B cell (primary cell): Measurements from ENCODE around the gene TFCP2L1.

ENCODE experiments used
- EZH2 ChIP-seq: IDR thresholded peaks from 2 replicates; pipeline ENCODE4 v1.6.1; 2012; ENCODE audit warnings: borderline replicate concordance, low read depth, mild to moderate bottlenecking, moderate library complexity, low read length; ENCODE audit not compliant: insufficient read depth, poor library complexity, severe bottlenecking
- TF ChIP-seq, protein P1 (sequence below): fragments of 200-600 bp; IDR thresholded peaks from one replicate; pipeline ENCODE4 v1.8.0; 2022; ENCODE audit warnings: antibody characterized with exemption, mild to moderate bottlenecking

DNA sequence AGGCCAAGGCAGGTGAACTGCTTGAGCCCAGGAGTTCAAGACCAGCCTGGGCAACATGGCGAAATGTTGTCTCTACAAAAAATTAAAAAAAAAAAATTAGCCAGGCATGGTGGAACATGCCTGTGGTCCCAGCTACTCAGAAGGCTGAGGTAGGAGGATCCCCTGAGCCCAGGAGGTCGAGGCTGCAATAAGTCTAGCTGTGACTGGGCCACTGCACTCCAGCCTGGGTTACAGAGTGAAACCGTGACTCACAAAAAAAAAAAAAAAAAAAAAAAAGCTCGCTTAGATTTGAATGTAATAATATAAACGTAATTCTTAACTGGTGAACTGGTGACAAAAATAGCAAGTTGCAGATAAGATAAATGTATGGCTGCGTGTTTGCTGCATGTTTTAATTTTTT, 56.5 kb downstream of the TFCP2L1 start:
- TF ChIP-seq, protein P1, sequence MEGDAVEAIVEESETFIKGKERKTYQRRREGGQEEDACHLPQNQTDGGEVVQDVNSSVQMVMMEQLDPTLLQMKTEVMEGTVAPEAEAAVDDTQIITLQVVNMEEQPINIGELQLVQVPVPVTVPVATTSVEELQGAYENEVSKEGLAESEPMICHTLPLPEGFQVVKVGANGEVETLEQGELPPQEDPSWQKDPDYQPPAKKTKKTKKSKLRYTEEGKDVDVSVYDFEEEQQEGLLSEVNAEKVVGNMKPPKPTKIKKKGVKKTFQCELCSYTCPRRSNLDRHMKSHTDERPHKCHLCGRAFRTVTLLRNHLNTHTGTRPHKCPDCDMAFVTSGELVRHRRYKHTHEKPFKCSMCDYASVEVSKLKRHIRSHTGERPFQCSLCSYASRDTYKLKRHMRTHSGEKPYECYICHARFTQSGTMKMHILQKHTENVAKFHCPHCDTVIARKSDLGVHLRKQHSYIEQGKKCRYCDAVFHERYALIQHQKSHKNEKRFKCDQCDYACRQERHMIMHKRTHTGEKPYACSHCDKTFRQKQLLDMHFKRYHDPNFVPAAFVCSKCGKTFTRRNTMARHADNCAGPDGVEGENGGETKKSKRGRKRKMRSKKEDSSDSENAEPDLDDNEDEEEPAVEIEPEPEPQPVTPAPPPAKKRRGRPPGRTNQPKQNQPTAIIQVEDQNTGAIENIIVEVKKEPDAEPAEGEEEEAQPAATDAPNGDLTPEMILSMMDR: no peak
- no peak for TF ChIP-seq EZH2
